Vagina (tissue), 2 donors: ENCODE measurements around the gene PCSK9.

Experiments
- CTCF ChIP-seq, 3 experiments: fragments of 450-650 bp in 2 of 3; fragments of 200-600 bp in 1 of 3; sonication (generic) in 1 of 3; IDR thresholded peaks; one replicate each; pipeline ENCODE4 v1.5.1; 2017 to 2019; ENCODE audit warnings: antibody characterized with exemption in 3 of 3, mild to moderate bottlenecking in 2 of 3, moderate library complexity in 2 of 3
- POLR2A ChIP-seq, 2 donors: fragments of 450-650 bp; IDR thresholded peaks; one replicate each; pipeline ENCODE4 v1.6.1; 2017; ENCODE audit warnings: antibody characterized with exemption in 2 of 2, mild to moderate bottlenecking in 2 of 2, moderate library complexity in 2 of 2
- POLR2AphosphoS5 ChIP-seq, 2 donors: sonication (generic); formaldehyde crosslinking; IDR thresholded peaks; one replicate each; pipeline ENCODE4 v1.9.0; 2017; ENCODE audit warnings: antibody characterized with exemption in 2 of 2, mild to moderate bottlenecking in 2 of 2, low read depth in 1 of 2; ENCODE audit not compliant: insufficient read depth in 1 of 2

DNA sequence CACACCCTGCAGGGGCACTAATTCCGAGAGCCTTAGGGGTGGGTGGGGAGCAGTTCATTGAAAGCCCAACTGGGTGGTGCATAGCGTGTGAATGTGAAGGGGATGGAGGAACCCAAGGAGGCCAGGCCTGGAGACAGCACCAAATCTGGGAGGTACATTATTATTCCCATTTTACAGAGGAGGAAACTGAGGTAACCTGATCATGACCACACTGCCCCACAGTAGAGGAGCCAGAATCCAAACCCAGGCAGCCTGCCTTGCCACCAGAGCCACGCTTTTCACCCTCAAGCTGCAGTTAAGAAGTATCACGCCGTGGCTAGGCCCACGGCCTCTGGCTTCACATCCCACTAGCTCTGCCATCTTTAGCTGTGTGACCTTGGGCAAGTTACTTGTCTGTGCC is 41.2 kb upstream of the PCSK9 start:
- TF ChIP-seq CTCF (IDR thresholded peaks at IDR 0.05) = no peak
- no peak for TF ChIP-seq POLR2AphosphoS5 (IDR thresholded peaks at IDR 0.05; ENCODE audit: insufficient read depth in 1 of 2, low read depth in 1 of 2)
- TF ChIP-seq POLR2A (IDR thresholded peaks at IDR 0.05) = no peak
